Measurements from ENCODE around the gene ENTPD7. TPM values are rescaled to one million over a fixed set of nuclear protein-coding genes. Genes with fewer than 3 reads are reported as not detected.

The ENTPD7 gene
- total RNA-seq, 2 donors from 2014 or later = 23.8 to 26.4 TPM

DNA sequence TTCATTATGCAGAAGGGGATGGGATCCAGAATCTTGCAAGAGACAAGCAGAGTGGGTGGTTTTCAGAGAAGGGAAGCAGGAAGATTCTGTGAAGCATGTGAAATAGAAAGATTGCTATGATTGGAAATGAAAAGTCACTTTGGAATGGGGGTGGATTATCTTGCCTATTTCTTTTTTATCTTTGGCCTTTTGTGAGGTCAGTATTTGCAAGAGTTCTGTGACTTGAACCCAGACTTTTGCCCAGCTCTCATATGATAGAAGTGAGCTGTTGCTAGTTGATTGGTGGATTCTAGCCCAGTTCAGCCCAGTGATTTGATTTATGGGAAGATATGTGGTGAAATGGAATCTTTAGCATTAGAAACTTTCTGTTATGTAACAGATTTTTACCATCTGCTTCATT is 17.1 kb downstream of the ENTPD7 start:
- Mint-ChIP-seq H3K27me3 (ENCODE audit: insufficient read depth) (no peaks in the 10 kb centered on the region), H3K4me1 (peaks cover 2% of the 10 kb centered on the region), H3K9me3 (no peaks in the 10 kb centered on the region)

DNA sequence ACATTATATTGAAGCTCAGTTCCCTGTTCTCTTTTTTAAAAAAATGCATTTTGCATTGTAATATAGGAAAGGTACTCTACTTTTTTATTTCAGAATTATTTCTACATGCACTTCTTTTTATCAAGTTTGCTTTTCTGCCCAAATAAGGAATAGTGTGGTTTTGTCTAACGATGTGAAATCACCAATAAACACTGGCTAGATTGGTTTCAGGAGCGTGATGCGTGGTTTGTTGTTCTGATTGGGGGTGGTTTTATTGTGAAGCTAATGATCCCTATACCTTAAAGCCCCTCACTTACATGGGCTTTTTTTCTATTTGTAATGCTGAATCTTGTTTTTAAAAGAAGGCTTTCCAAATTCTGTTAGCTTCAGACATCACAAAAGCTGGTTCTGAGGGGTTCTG is 17.6 kb downstream of the ENTPD7 start:
- 96% methylated on average over 3 of the region's 3 CpGs; no CpG with 5 or more reads in 1 of the 2 experiments for WGBS, 2 experiments (ENCODE audit: insufficient coverage in 1 of 2, insufficient read length in 1 of 2)
- no peaks in the 10 kb centered on the region for H3K9me3 Mint-ChIP-seq
- peaks cover 37% of the 10 kb centered on the region for H3K36me3 Mint-ChIP-seq (ENCODE audit: low read depth)
- H3K4me1 Mint-ChIP-seq = peaks cover 2% of the 10 kb centered on the region
- no peak overlapping the region for H3K4me3 ChIP-seq (ENCODE audit: low read length)
- H3K27me3 Mint-ChIP-seq (ENCODE audit: insufficient read depth) = no peaks in the 10 kb centered on the region
- H3K4me1 ChIP-seq (ENCODE audit: control insufficient read depth, insufficient read depth, low read length) = no peaks in the 10 kb centered on the region
- H3K9ac ChIP-seq (ENCODE audit: extremely low read depth, low read length, poor library complexity, severe bottlenecking) = no peak overlapping the region
- TF ChIP-seq, protein P1, sequence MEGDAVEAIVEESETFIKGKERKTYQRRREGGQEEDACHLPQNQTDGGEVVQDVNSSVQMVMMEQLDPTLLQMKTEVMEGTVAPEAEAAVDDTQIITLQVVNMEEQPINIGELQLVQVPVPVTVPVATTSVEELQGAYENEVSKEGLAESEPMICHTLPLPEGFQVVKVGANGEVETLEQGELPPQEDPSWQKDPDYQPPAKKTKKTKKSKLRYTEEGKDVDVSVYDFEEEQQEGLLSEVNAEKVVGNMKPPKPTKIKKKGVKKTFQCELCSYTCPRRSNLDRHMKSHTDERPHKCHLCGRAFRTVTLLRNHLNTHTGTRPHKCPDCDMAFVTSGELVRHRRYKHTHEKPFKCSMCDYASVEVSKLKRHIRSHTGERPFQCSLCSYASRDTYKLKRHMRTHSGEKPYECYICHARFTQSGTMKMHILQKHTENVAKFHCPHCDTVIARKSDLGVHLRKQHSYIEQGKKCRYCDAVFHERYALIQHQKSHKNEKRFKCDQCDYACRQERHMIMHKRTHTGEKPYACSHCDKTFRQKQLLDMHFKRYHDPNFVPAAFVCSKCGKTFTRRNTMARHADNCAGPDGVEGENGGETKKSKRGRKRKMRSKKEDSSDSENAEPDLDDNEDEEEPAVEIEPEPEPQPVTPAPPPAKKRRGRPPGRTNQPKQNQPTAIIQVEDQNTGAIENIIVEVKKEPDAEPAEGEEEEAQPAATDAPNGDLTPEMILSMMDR (conservative IDR thresholded peaks at IDR 0.05) = no peak
- no peak for DNase-seq
- no peaks in the 10 kb centered on the region for H3K9me3 ChIP-seq (ENCODE audit: control insufficient read depth, low read length)
- no peak overlapping the region for H3K4me3 Mint-ChIP-seq
- H3K36me3 ChIP-seq (ENCODE audit: control insufficient read depth, insufficient read depth, low read length) = peaks cover 43% of the 10 kb centered on the region
- H3K27me3 ChIP-seq (ENCODE audit: control insufficient read depth, insufficient read depth, low read length, poor library complexity, severe bottlenecking) = no peaks in the 10 kb centered on the region
- H3K27ac ChIP-seq (ENCODE audit: low read depth, low read length) = no peak overlapping the region
- no peak overlapping the region for H3K27ac Mint-ChIP-seq

More for the DNA sequence above, 17.1 kb downstream of the ENTPD7 start:
- no peaks in the 10 kb centered on the region for H3K27me3 ChIP-seq (ENCODE audit: control insufficient read depth, insufficient read depth, low read length, poor library complexity, severe bottlenecking)
- H3K27ac ChIP-seq (ENCODE audit: low read depth, low read length) = no peak overlapping the region
- H3K9me3 ChIP-seq (ENCODE audit: control insufficient read depth, low read length) = no peaks in the 10 kb centered on the region
- Mint-ChIP-seq H3K4me3 (no peak overlapping the region), H3K27ac (no peak overlapping the region), H3K36me3 (ENCODE audit: low read depth) (peaks cover 37% of the 10 kb centered on the region)
- TF ChIP-seq, protein P1 (conservative IDR thresholded peaks at IDR 0.05) = no peak
- peaks cover 43% of the 10 kb centered on the region for H3K36me3 ChIP-seq (ENCODE audit: control insufficient read depth, insufficient read depth, low read length)
- no peak overlapping the region for H3K4me3 ChIP-seq (ENCODE audit: low read length)
- H3K9ac ChIP-seq (ENCODE audit: extremely low read depth, low read length, poor library complexity, severe bottlenecking) = no peak overlapping the region
- no peak for DNase-seq
- H3K4me1 ChIP-seq (ENCODE audit: control insufficient read depth, insufficient read depth, low read length) = no peaks in the 10 kb centered on the region

DNA sequence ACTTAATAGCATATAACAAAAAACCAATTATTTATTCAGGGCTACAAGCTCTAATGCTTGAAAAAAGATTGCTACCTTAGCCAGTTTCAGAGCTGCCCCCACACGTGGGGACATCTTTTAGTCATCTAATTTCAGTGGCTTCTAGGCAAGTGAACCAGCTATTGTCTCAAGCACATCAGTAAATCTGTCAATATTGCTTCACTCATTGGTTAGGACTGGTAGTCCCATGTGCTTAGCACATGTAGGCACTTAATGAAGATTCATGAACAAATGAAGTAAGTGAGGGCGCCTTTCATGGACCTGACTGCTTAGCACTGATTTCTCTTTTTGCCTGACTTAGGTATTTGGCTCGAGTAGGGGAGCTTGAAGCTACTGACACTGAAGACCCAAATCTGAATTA is 19.6 kb downstream of the ENTPD7 start:
- WGBS, 2 experiments (ENCODE audit: insufficient coverage in 1 of 2, insufficient read length in 1 of 2) = 88 to 92% methylated on average over 3 of the region's 3 CpGs
- no peaks in the 10 kb centered on the region for H3K9me3 Mint-ChIP-seq
- peaks cover 37% of the 10 kb centered on the region for H3K36me3 Mint-ChIP-seq (ENCODE audit: low read depth)
- Histone ChIP-seq H3K36me3 (ENCODE audit: control insufficient read depth, insufficient read depth, low read length) (peaks cover 51% of the 10 kb centered on the region), H3K9ac (ENCODE audit: extremely low read depth, low read length, poor library complexity, severe bottlenecking) (no peak overlapping the region), H3K27ac (ENCODE audit: low read depth, low read length) (no peak overlapping the region), H3K4me1 (ENCODE audit: control insufficient read depth, insufficient read depth, low read length) (no peaks in the 10 kb centered on the region), H3K27me3 (ENCODE audit: control insufficient read depth, insufficient read depth, low read length, poor library complexity, severe bottlenecking) (no peaks in the 10 kb centered on the region), H3K4me3 (ENCODE audit: low read length) (no peak overlapping the region), H3K9me3 (ENCODE audit: control insufficient read depth, low read length) (no peaks in the 10 kb centered on the region)
- peak overlapping the region; percentile 26 for H3K27ac Mint-ChIP-seq
- TF ChIP-seq, protein P1 (conservative IDR thresholded peaks at IDR 0.05) = no peak
- no peaks in the 10 kb centered on the region for H3K27me3 Mint-ChIP-seq (ENCODE audit: insufficient read depth)
- DNase-seq = no peak
- no peak overlapping the region for H3K4me3 Mint-ChIP-seq
- no peaks in the 10 kb centered on the region for H3K4me1 Mint-ChIP-seq

Measured in endodermal cell (in vitro differentiated cells).